Activated T-cell treated with anti-CD3 and anti-CD28 coated beads for 1 hour (primary cell): Measurements from ENCODE around the gene MIPEP.
"Not testable (repeated sequence)": the region's sequence is repeated elsewhere in the genome, so short reads cannot be mapped to it uniquely, and the experiment has no call there.

Experiments
- DNase-seq: peaks from one replicate; pipeline ENCODE4 v3.0.0-alpha.2; 2020; ENCODE audit warnings: low read depth

The MIPEP gene

GRCh38 chr13:23889615-23890607 is 711 bp upstream of the MIPEP start:
- no peak for DNase-seq

- DNase-seq, result not testable (repeated sequence)
Observed at GRCh38 chr13:23884361-23884760, 4.8 kb downstream of the MIPEP start.

DNA sequence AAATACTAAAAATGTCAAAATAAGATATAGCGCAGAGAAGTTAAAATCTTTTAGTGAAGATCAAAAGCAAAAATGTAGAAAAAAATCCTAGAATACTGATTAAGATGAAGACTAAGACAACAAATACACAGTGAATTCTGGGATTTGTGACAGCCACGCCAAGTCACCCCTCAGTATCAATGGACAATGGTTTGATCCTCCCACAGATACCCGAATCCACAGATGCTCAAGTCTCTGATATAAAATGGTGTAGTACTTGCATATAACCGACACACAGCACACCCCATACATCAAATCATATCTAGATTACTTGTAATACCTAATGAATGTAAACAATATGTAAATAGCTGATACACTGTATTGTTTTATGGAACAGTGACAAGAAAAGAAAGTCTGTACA is 5.9 kb downstream of the MIPEP start:
- DNase-seq, result no peak

- DNase-seq, result not testable (repeated sequence)
Observed at GRCh38 chr13:23881402-23881800, 7.8 kb downstream of the MIPEP start.

GRCh38 chr13:23880493-23881401 is 8.5 kb downstream of the MIPEP start:
- DNase-seq, result not testable (repeated sequence)

DNA sequence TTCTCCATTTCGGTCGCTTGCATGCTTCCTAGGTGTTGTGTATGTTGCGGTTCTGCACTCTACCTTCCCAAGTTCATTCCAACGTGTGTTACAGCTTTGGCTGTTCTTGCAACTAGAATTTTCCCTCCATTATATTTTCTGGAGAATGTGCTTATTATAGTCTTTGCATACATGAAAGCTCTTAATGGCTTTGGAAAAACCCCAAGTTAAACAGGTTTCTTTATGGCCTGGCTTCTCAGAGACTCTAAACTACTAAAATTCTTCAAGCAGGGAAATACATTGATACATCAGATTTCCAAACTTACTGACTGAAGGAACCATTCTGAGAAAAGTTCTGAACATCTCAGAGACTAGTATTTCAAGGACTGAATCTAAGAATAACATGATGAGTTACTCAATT is 11.9 kb downstream of the MIPEP start:
- DNase-seq, result no peak

GRCh38 chr13:23876265-23876664 is 12.9 kb downstream of the MIPEP start:
- no peak for DNase-seq

GRCh38 chr13:23871616-23872220 is 17.5 kb downstream of the MIPEP start:
- DNase-seq, result no peak

GRCh38 chr13:23870356-23871140 is 18.7 kb downstream of the MIPEP start:
- DNase-seq, result no peak

DNA sequence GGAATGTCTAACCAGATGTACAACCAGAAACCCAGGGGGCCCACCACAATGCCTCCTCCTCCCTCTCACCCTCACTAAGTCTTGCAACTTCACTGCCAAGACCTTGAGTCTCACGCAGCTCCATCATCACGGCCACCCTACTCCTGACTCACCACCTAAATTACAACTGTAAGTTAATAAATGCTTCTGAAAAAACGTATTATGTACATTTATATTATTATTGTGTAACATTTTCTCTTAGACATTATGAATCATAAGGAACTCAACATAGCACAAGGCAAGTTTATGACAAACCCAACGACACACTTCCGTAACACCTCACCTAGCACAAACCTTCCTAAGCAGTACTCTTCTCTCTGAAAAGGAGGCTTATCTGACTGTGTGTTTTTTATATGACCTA is 20.7 kb downstream of the MIPEP start:
- DNase-seq, result no peak

DNA sequence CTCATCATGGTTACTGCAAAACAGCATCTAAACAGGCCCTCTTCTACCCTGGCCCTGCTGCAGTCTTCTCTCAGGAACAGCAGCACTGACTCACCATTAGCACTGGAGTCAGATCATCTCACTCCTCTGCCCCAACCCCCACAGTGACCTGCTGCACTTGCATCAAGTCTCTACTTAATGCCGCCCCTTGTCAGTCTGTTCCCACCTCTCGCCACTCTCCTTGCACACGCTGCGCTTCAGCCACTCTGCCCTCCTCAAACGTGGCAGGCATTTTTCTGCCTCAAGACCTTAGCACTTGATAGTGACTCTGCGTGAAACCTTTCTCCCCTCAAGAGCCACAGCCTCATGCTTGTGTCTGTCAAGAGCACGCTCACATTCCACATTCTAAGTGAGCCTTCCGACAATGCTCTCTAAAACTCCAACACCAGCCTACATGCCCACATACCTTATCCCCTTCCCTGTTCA is 22.1 kb downstream of the MIPEP start:
- DNase-seq, result no peak

DNA sequence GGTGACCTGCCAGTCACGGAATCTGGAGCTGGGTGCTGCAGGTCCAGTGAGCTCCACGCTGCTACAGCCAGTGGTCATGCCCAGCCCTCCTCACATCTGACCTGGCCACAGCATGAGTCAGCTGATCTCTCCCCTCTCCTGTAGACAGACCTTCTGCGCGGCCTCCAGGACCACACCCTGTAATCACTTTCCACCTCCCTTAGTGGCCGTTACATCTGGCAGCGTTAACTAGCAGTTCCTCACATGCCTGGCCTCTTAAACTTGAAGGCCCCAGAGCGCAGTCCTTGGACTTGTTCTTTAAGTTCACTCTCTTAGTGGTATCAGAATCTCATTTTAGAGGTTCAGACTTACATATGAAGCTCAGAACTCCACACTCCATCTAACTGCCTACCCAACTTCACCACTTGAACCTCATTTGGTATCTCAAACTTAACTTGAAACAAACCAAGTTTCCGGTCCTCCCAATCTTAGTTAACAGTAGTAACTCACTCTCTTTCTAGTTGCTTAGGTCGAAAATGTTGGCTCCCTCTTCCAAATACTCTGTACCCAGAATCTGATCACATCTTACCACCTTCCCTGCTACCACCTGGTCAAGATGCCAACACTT is 22.7 kb downstream of the MIPEP start:
- no peak for DNase-seq

GRCh38 chr13:23865906-23866305 is 23.3 kb downstream of the MIPEP start:
- DNase-seq, result no peak

- DNase-seq, result no peak
Observed at GRCh38 chr13:23865026-23865425, 24.2 kb downstream of the MIPEP start.

DNA sequence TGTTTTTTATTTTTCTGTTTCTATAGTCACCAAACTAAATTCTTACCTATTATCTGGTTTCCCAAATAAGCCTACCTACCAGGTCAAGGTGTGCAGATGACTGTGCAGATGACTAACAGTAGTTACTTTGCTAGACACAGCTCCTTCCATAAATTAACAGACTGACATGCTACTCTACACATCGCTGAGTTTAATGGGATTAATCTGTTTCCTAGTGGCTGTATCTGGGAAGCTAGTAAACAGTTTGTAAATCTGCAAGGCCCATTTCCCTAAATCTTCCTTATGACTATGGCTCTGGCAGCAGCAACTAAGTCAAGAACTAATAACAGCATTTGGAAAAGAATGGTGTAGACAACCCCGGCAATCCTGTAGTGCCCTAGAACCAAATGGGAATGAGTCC is 27.9 kb downstream of the MIPEP start:
- no peak for DNase-seq

DNA sequence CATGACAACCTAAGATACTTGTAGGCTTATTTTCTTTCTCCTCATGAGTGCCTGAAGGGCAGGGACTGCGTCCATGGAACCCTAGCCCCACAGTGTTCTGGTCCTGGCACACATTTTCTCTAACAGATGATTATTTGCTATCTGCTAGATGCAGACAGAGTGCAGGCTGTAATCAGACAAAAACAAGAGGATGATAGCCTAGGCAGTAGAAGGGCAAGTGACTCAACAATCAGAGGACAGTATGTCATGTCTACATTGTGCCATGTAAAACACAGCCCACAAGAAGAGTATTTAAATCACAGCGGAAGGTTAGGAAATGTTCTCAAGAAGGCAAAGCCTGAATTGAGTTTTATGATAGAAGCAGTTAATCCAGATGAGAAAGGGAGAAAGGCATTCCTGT is 29.3 kb downstream of the MIPEP start:
- DNase-seq, result no peak

GRCh38 chr13:23859455-23859854 is 29.7 kb downstream of the MIPEP start:
- no peak for DNase-seq

DNA sequence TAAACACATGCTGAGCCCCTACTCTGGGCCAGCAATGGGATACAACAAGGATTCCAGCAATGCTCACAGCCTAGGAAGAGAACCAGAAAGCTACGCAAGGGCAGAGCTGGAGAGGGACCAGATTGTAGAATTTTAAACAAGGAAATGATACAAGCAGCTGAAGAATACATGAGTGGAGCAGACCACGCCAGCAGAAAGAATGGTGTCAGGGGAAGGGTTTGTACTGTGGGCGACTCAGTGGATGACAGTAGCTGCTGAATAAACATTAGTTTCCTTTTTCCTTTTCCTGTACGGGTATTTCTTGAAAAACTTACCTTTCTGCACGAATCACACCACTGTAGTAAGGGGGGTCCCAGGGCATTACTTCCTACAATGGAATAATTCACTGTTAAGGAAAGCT is 30.7 kb downstream of the MIPEP start:
- no peak for DNase-seq

DNA sequence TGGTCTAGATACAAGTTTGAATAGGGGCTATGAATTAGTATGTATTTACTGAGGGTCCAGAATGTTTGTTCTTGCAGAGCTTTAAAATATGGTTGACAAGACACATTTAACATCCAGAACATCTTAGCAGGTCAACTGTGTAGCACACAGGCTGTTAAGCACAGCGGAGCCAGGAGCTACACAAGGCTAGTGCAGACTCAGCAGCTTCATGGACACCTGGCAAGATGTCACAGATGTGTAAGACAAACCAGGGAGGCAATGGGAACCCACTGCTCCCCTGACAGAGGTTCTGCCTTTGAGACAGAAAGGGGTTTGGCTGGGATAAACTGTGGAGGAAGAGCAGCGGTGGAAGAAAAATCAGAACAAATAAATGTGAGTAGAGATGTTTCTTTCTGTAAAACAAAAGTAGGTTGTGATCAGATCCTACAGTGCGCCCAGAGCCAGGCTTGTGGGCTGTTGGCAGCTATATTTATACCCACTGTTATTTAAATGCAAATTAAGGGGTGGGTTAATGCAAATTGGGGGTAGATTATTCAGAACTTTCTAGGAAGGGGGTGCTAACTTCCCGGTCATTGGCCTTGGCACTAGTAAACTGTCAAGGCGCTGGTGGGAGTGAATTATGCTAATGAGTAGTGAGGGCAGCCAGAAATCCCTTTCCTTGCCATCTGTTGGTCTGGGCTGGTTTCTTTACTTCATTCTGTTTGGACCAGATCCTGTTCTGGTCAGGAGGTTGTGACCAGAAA is 33.0 kb downstream of the MIPEP start:
- DNase-seq, result no peak

GRCh38 chr13:23855360-23855759 is 33.8 kb downstream of the MIPEP start:
- DNase-seq, result no peak
